Endodermal cell (in vitro differentiated cells): ENCODE results near the gene CYP27B1. TPM values are rescaled to one million over a fixed set of nuclear protein-coding genes. Genes with fewer than 3 reads are reported as not detected.

Source experiments
- DNase-seq: peaks from one replicate; pipeline ENCODE4 v3.0.0-alpha.2; 2017
- H3K27ac ChIP-seq: 2 replicates; pipeline ENCODE4 v1.5.1; 2013; ENCODE audit warnings: mild to moderate bottlenecking, low read depth, low read length, moderate library complexity
- H3K27me3 ChIP-seq: 2 replicates; pipeline ENCODE4 v1.6.1; 2013; ENCODE audit warnings: mild to moderate bottlenecking, low read length, moderate library complexity; ENCODE audit not compliant: insufficient read depth, control insufficient read depth, poor library complexity, severe bottlenecking
- H3K36me3 ChIP-seq: 2 replicates; pipeline ENCODE4 v1.7.0; 2013; ENCODE audit warnings: mild to moderate bottlenecking, low read length, moderate library complexity; ENCODE audit not compliant: control insufficient read depth, insufficient read depth
- H3K4me1 ChIP-seq: one replicate; pipeline ENCODE4 v1.7.0; 2013; ENCODE audit warnings: low read length; ENCODE audit not compliant: control insufficient read depth, insufficient read depth
- H3K4me3 ChIP-seq: 2 replicates; pipeline ENCODE4 v1.5.1; 2013; ENCODE audit warnings: mild to moderate bottlenecking, low read length, moderate library complexity
- H3K9ac ChIP-seq: 2 replicates; pipeline ENCODE4 v1.6.1; 2013; ENCODE audit warnings: mild to moderate bottlenecking, low read length, moderate library complexity; ENCODE audit not compliant: poor library complexity, severe bottlenecking; ENCODE audit errors: extremely low read depth
- H3K9me3 ChIP-seq: 2 replicates; pipeline ENCODE4 v1.6.1; 2013; ENCODE audit warnings: mild to moderate bottlenecking, low read length, moderate library complexity; ENCODE audit not compliant: control insufficient read depth
- H3K27ac Mint-ChIP-seq: 2 replicates; pipeline ENCODE4 v1.8.0; 2020; ENCODE audit warnings: mixed read lengths
- H3K27me3 Mint-ChIP-seq: 2 replicates; pipeline ENCODE4 v1.8.0; 2021; ENCODE audit warnings: mild to moderate bottlenecking, mixed read lengths; ENCODE audit not compliant: insufficient read depth
- H3K36me3 Mint-ChIP-seq: 2 replicates; pipeline ENCODE4 v1.8.0; 2020; ENCODE audit warnings: low read depth, mixed read lengths
- H3K4me1 Mint-ChIP-seq: 2 replicates; pipeline ENCODE4 v1.8.0; 2020; ENCODE audit warnings: mixed read lengths
- H3K4me3 Mint-ChIP-seq: 2 replicates; pipeline ENCODE4 v1.8.0; 2020; ENCODE audit warnings: mild to moderate bottlenecking, moderate library complexity, mixed read lengths
- H3K9me3 Mint-ChIP-seq: 2 replicates; pipeline ENCODE4 v1.8.0; 2020; ENCODE audit warnings: mild to moderate bottlenecking, mixed read lengths
- WGBS, 2 experiments: methylation state at CpG; one replicate each; pipeline versions ENCODE4 v1.1.5 to v1.1.7; 2013; ENCODE audit warnings: missing lambda C conversion rate in 2 of 2, mixed read lengths in 1 of 2; ENCODE audit not compliant: insufficient coverage in 1 of 2, insufficient read length in 1 of 2; 5-methylcytosine and 5-hydroxymethylcytosine counted together
- total RNA-seq, 2 donors: library from RNA; stranded (reverse); fragmentation: NEBNext Ultra II Directional in 1 of 2; extraction: Animal tissue kit (Norgen Biotek cat#: 25700) in 1 of 2; gene quantifications; 2 replicates in 1 of 2; 3 replicates in 1 of 2; pipeline ENCODE4 v1.2.1, GENCODE V29; 2021
- TF ChIP-seq, protein P1 (sequence below): fragments of 200-600 bp; sonication (generic); conservative IDR thresholded peaks from 2 replicates; pipeline ENCODE4 v1.5.0; 2021; ENCODE audit warnings: antibody characterized with exemption, mild to moderate bottlenecking

CYP27B1 gene
- total RNA-seq, 2 donors from 2014 or later, result 2.4 to 3.1 TPM

GRCh38 chr12:57764662-57765002 is 2.2 kb downstream of the CYP27B1 start:
- Mint-ChIP-seq H3K4me3 (peak overlapping the region; percentile 49), H3K27me3 (peaks cover 73% of the 10 kb centered on the region), H3K27ac (no peak overlapping the region), H3K4me1 (peaks cover 13% of the 10 kb centered on the region), H3K9me3 (no peaks in the 10 kb centered on the region), H3K36me3 (peaks cover 14% of the 10 kb centered on the region)
- Histone ChIP-seq H3K4me3 (peak overlapping the region; percentile 75), H3K4me1 (peaks cover 6% of the 10 kb centered on the region), H3K9me3 (no peaks in the 10 kb centered on the region), H3K9ac (no peak overlapping the region), H3K27me3 (peaks cover 68% of the 10 kb centered on the region), H3K36me3 (peaks cover 17% of the 10 kb centered on the region), H3K27ac (no peak overlapping the region)
- 24 to 27% methylated on average over 12 to 17 of the region's 17 CpGs for WGBS, 2 experiments
- TF ChIP-seq, protein P1, sequence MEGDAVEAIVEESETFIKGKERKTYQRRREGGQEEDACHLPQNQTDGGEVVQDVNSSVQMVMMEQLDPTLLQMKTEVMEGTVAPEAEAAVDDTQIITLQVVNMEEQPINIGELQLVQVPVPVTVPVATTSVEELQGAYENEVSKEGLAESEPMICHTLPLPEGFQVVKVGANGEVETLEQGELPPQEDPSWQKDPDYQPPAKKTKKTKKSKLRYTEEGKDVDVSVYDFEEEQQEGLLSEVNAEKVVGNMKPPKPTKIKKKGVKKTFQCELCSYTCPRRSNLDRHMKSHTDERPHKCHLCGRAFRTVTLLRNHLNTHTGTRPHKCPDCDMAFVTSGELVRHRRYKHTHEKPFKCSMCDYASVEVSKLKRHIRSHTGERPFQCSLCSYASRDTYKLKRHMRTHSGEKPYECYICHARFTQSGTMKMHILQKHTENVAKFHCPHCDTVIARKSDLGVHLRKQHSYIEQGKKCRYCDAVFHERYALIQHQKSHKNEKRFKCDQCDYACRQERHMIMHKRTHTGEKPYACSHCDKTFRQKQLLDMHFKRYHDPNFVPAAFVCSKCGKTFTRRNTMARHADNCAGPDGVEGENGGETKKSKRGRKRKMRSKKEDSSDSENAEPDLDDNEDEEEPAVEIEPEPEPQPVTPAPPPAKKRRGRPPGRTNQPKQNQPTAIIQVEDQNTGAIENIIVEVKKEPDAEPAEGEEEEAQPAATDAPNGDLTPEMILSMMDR, result no peak
- DNase-seq, result no peak

DNA sequence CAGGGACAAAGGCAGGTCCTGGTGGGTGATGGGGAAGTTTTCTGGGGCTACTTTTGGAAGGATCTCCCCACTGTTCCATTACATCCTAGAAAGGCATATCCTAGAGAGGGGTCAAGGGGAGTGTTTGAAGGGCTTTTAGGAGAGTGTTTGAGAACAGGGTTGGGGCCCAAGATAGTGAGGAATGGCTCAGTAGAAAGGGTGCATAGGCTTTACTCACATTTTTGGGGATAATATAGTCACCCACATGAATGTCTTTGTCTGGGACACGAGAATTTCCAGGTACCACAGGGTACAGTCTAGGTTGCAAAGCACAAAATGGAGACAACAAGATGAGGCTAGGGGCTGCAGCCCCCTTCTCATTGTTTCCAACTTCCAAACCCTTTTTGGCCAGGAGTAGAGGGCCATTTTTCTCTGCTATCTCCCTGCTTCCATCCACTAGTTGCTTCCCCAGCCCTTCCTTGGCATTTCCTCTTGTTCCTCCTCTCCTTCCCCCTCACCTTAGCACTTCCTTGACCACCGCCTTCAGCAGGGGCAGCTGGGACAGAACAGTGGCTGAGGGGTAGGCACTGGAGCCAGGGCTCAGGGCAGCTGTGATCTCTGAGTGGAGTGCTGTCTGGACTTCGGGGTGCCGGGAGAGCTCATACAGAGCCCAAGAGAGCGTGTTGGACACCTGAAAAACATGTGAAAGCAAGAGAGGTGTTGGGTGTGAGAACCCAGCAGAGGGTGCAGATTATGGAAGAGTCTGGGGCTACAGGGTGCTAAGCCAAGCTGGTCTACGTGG is 2.8 kb downstream of the CYP27B1 start:
- H3K27ac ChIP-seq, result no peak overlapping the region
- H3K4me1 ChIP-seq, result peaks cover 6% of the 10 kb centered on the region
- Mint-ChIP-seq H3K36me3 (peaks cover 11% of the 10 kb centered on the region), H3K4me3 (peak overlapping the region; percentile 49), H3K27ac (no peak overlapping the region), H3K9me3 (no peaks in the 10 kb centered on the region), H3K27me3 (peaks cover 76% of the 10 kb centered on the region), H3K4me1 (peaks cover 13% of the 10 kb centered on the region)
- peaks cover 11% of the 10 kb centered on the region for H3K36me3 ChIP-seq
- no peak overlapping the region for H3K4me3 ChIP-seq
- DNase-seq, result no peak
- peaks cover 68% of the 10 kb centered on the region for H3K27me3 ChIP-seq
- TF ChIP-seq, protein P1, result no peak
- no peaks in the 10 kb centered on the region for H3K9me3 ChIP-seq
- no peak overlapping the region for H3K9ac ChIP-seq
- WGBS, 2 experiments, result 83 to 85% methylated on average over 5 to 6 of the region's 6 CpGs

DNA sequence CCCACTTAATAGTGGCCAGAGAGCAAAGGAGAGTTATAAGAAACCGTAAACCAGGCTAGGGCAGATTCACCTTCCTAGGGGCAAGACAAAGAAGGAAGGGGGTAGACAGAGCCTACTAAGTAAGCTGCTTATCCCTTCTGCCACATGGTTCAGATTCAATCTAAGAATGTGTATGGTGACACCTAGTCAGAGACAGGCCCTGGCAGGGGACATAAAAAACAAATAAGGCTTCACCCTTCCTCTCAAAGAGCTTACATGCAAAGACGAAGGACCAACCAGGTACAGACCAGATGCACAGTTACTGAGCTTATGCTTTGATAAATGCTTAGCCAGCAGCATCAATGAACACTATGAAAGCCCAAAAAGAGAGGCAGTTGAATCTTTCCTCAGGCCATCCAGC is 4.4 kb downstream of the CYP27B1 start:
- peaks cover 6% of the 10 kb centered on the region for H3K4me1 ChIP-seq
- peaks cover 90% of the 10 kb centered on the region for H3K27me3 Mint-ChIP-seq
- TF ChIP-seq, protein P1, result no peak
- no peak overlapping the region for H3K4me3 ChIP-seq
- no peaks in the 10 kb centered on the region for H3K9me3 ChIP-seq
- no peaks in the 10 kb centered on the region for H3K9me3 Mint-ChIP-seq
- DNase-seq, result no peak
- H3K27ac Mint-ChIP-seq, result no peak overlapping the region
- no peak overlapping the region for H3K27ac ChIP-seq
- peaks cover 13% of the 10 kb centered on the region for H3K4me1 Mint-ChIP-seq
- peaks cover 6% of the 10 kb centered on the region for H3K36me3 ChIP-seq
- peaks cover 81% of the 10 kb centered on the region for H3K27me3 ChIP-seq
- peaks cover 8% of the 10 kb centered on the region for H3K36me3 Mint-ChIP-seq
- 86 to 92% methylated on average over 2 of the region's 2 CpGs for WGBS, 2 experiments
- no peak overlapping the region for H3K4me3 Mint-ChIP-seq
- H3K9ac ChIP-seq, result no peak overlapping the region
